Adrenal gland (tissue), 12 donors: ENCODE data around the gene ENTHD1. TPM values are rescaled to one million over a fixed set of nuclear protein-coding genes. Genes with fewer than 3 reads are reported as not detected.

Experiments
- DNase-seq, 7 donors: peaks; one replicate each; pipeline ENCODE4 v3.0.0-alpha.2; 2019 to 2020
- H3K27ac ChIP-seq, 5 donors: fragments of 200-600 bp; sonication (generic) in 4 of 5; 1 replicate in 3 of 5; 2 replicates in 2 of 5; pipeline versions ENCODE4 v1.5.1 to v1.8.0; 2016 to 2020; ENCODE audit warnings: mild to moderate bottlenecking in 1 of 5
- H3K27me3 ChIP-seq: fragments of 200-600 bp; 2 replicates; pipeline ENCODE4 v1.8.0; 2021
- H3K36me3 ChIP-seq, 2 donors: fragments of 200-600 bp; replicated peaks in 1 of 2; 1 replicate in 1 of 2; 2 replicates in 1 of 2; pipeline versions ENCODE4 v1.5.1 to v1.8.0; 2018 to 2022
- H3K4me1 ChIP-seq, 2 donors: fragments of 200-600 bp; replicated peaks in 1 of 2; 1 replicate in 1 of 2; 2 replicates in 1 of 2; pipeline versions ENCODE4 v1.5.1 to v1.8.0; 2018 to 2021
- H3K4me3 ChIP-seq, 4 donors: fragments of 200-600 bp; sonication (generic) in 3 of 4; one replicate each; pipeline ENCODE4 v1.5.1; 2016 to 2018
- H3K9me3 ChIP-seq, 3 donors: fragments of 200-600 bp; sonication (generic) in 1 of 3; replicated peaks in 1 of 3; 1 replicate in 2 of 3; 2 replicates in 1 of 3; pipeline versions ENCODE4 v1.5.1 to v1.8.0; 2016 to 2021
- CTCF ChIP-seq, 6 experiments: fragments of 450-650 bp in 4 of 6; fragments of 200-600 bp in 2 of 6; sonication (generic) in 1 of 6; IDR thresholded peaks; 1 replicate in 5 of 6; 2 replicates in 1 of 6; pipeline versions ENCODE4 v1.5.1 to v1.8.0; 2016 to 2021; ENCODE audit warnings: antibody characterized with exemption in 6 of 6, mild to moderate bottlenecking in 2 of 6, moderate library complexity in 1 of 6
- POLR2A ChIP-seq, 2 donors: fragments of 450-650 bp; IDR thresholded peaks; one replicate each; pipeline ENCODE4 v1.6.1; 2017; ENCODE audit warnings: antibody characterized with exemption in 2 of 2, mild to moderate bottlenecking in 2 of 2, moderate library complexity in 1 of 2
- WGBS, 4 donors: extraction: QIAGEN DNeasy Blood & Tissue Kit in 2 of 4; methylation state at CpG; one replicate each; pipeline versions ENCODE4 v1.1.5 to v1.1.7; 2013 to 2017; 5-methylcytosine and 5-hydroxymethylcytosine counted together
- intact Hi-C, 2 donors: fragments of 100-400 bp; cut with DNase I; formaldehyde crosslinking; loops; one replicate each; pipeline versions ENCODE4 v1.14.1 to v1.15.0; 2022 to 2023
- polyA plus RNA-seq, 3 donors: library from polyadenylated mRNA; stranded (reverse); fragments of 200-250 nt in 2 of 3; fragments of 350-450 nt in 1 of 3; fragmentation: Illumina TruSeq in 1 of 3; extraction: RNeasy Lipid Tissue Mini Kit (QIAGEN cat#74804) in 1 of 3; gene quantifications; one replicate each; pipeline ENCODE4 v1.2.3, GENCODE V29; 2013 to 2014
- total RNA-seq, 9 donors: library from RNA; depleted of rRNA in 4 of 9; stranded (reverse); fragments of >200 nt in 4 of 9; fragments of 120-200 nt in 1 of 9; fragmentation: NEBNext Ultra II Directional in 1 of 9; extraction: Animal tissue kit (Norgen Biotek cat#: 25700) in 1 of 9; gene quantifications; one replicate each; pipeline versions ENCODE4 v1.1.0 to v1.2.4, GENCODE V29; 2013 to 2023
- donor health status: healthy with polysubstance abuse.
- donor health status: Bipolar disorder and iron deficiency.
- donor health status: DM: yes; HTN: yes; CAD: no.
- donor health status: DM: no; HTN: no; CAD: no.
- donor health status: DM: no; HTN: no; CAD: no.
- donor health status: DM: yes; HTN: yes; CAD: no.

Gene ENTHD1
- total and polyA plus RNA-seq, 12 donors = 0.07 TPM; not detected in 11

- Histone ChIP-seq H3K9me3 (peaks cover 0 to 23% (median 13%) of the 10 kb centered on the region in 3 donors), H3K4me1 (no peaks in the 10 kb centered on the region), H3K36me3 (no peaks in the 10 kb centered on the region), H3K27ac (no peak overlapping the region), H3K27me3 (no peaks in the 10 kb centered on the region), H3K4me3 (no peak overlapping the region)
- DNase-seq = no peak
- intact Hi-C loops = no loop called here
- TF ChIP-seq POLR2A (IDR thresholded peaks at IDR 0.05) (no peak), CTCF (IDR thresholded peaks at IDR 0.05) (no peak)
These were observed 95.9 kb downstream of the ENTHD1 start for GRCh38 chr22:39797528-39798147.

- Histone ChIP-seq H3K27ac (no peak overlapping the region), H3K36me3 (no peaks in the 10 kb centered on the region), H3K4me1 (no peaks in the 10 kb centered on the region), H3K9me3 (no peaks in the 10 kb centered on the region), H3K27me3 (no peaks in the 10 kb centered on the region), H3K4me3 (no peak overlapping the region)
- DNase-seq = no peak
- intact Hi-C loops = no loop called here
- TF ChIP-seq CTCF (IDR thresholded peaks at IDR 0.05) (no peak), POLR2A (IDR thresholded peaks at IDR 0.05) (no peak)
- WGBS, 4 donors = 40 to 43% (median 42%) methylated on average over 2 of the region's 2 CpGs
These were observed 103.8 kb downstream of the ENTHD1 start for GRCh38 chr22:39789788-39790187.

- H3K27me3 ChIP-seq = no peaks in the 10 kb centered on the region
- no peaks in the 10 kb centered on the region for H3K36me3 ChIP-seq
- H3K4me3 ChIP-seq = no peak overlapping the region
- 60 to 67% (median 62%) methylated on average over 5 of the region's 5 CpGs for WGBS, 4 donors
- intact Hi-C loops = no loop called here
- no peaks in the 10 kb centered on the region for H3K4me1 ChIP-seq
- H3K9me3 ChIP-seq = no peaks in the 10 kb centered on the region
- TF ChIP-seq POLR2A (IDR thresholded peaks at IDR 0.05) (no peak), CTCF (IDR thresholded peaks at IDR 0.05) (no peak)
- DNase-seq = no peak
- H3K27ac ChIP-seq = no peak overlapping the region
These were observed 108.3 kb downstream of the ENTHD1 start for GRCh38 chr22:39785232-39785631.

- Histone ChIP-seq H3K27me3 (no peaks in the 10 kb centered on the region), H3K4me1 (no peaks in the 10 kb centered on the region), H3K27ac (no peak overlapping the region), H3K36me3 (no peaks in the 10 kb centered on the region), H3K9me3 (no peaks in the 10 kb centered on the region), H3K4me3 (no peak overlapping the region)
- WGBS, 4 donors = 65 to 74% (median 69%) methylated on average over 5 of the region's 5 CpGs
- TF ChIP-seq CTCF (IDR thresholded peaks at IDR 0.05) = no peak
- no peak for TF ChIP-seq POLR2A (IDR thresholded peaks at IDR 0.05)
- no peak for DNase-seq
- intact Hi-C loops = no loop called here
These were observed 115.7 kb downstream of the ENTHD1 start for GRCh38 chr22:39777716-39778454.
